Measurements from ENCODE around the gene RALGAPA1. TPM values are rescaled to one million over a fixed set of nuclear protein-coding genes. Genes with fewer than 3 reads are reported as not detected.
"Not testable (repeated sequence)": the region's sequence is repeated elsewhere in the genome, so short reads cannot be mapped to it uniquely, and the experiment has no call there.

Gene RALGAPA1
- total and polyA plus RNA-seq, 2 donors from 2014 or later: 13.3 to 78.7 TPM

GRCh38 chr14:35619461-35619860 lies 189.6 kb downstream of the RALGAPA1 start:
- DNase-seq; H3K4me3 ChIP-seq (ENCODE audit: low read length in 3 of 3); H3K4me1 ChIP-seq (ENCODE audit: control insufficient read depth in 2 of 3, insufficient read depth in 2 of 3, low read depth in 1 of 3, low read length in 3 of 3); H3K36me3 ChIP-seq (ENCODE audit: control insufficient read depth in 2 of 3, insufficient read depth in 3 of 3, low read length in 3 of 3); H3K27me3 ChIP-seq (ENCODE audit: control insufficient read depth, insufficient read depth, low read length); H3K9me3 ChIP-seq (ENCODE audit: control insufficient read depth in 2 of 3, insufficient read depth in 1 of 3, low read length in 3 of 3); FAIRE-seq; intact Hi-C loops (cut with DNase I); H3K9ac ChIP-seq (ENCODE audit: low read length in 3 of 3); H3K27ac ChIP-seq (ENCODE audit: low read depth in 2 of 2, low read length in 2 of 2): not testable (repeated sequence)

GRCh38 chr14:35617500-35617899 lies 191.6 kb downstream of the RALGAPA1 start:
- Histone ChIP-seq H3K27ac (ENCODE audit: low read depth in 2 of 2, low read length in 2 of 2) (no peak overlapping the region), H3K9me3 (ENCODE audit: control insufficient read depth in 2 of 3, insufficient read depth in 1 of 3, low read length in 3 of 3) (no peaks in the 10 kb centered on the region), H3K27me3 (ENCODE audit: control insufficient read depth, insufficient read depth, low read length) (no peaks in the 10 kb centered on the region), H3K4me3 (ENCODE audit: low read length in 3 of 3) (no peak overlapping the region), H3K4me1 (ENCODE audit: control insufficient read depth in 2 of 3, insufficient read depth in 2 of 3, low read depth in 1 of 3, low read length in 3 of 3) (no peaks in the 10 kb centered on the region), H3K36me3 (ENCODE audit: control insufficient read depth in 2 of 3, insufficient read depth in 3 of 3, low read length in 3 of 3) (peaks cover 0 to 2% (median 0%) of the 10 kb centered on the region in 3 donors), H3K9ac (ENCODE audit: low read length in 3 of 3) (no peak overlapping the region)
- DNase-seq: no peak
- no peak for FAIRE-seq
- TF ChIP-seq CTCF (IDR thresholded peaks at IDR 0.05; ENCODE audit: borderline replicate concordance, extremely low read depth, insufficient read depth): no peak
- intact Hi-C loops (cut with DNase I): no loop called here

- Histone ChIP-seq H3K4me1 (ENCODE audit: control insufficient read depth in 2 of 3, insufficient read depth in 2 of 3, low read depth in 1 of 3, low read length in 3 of 3) (no peaks in the 10 kb centered on the region), H3K9ac (ENCODE audit: low read length in 3 of 3) (no peak overlapping the region), H3K36me3 (ENCODE audit: control insufficient read depth in 2 of 3, insufficient read depth in 3 of 3, low read length in 3 of 3) (peaks cover 0 to 14% (median 8%) of the 10 kb centered on the region in 3 donors), H3K27ac (ENCODE audit: low read depth in 2 of 2, low read length in 2 of 2) (no peak overlapping the region), H3K9me3 (ENCODE audit: control insufficient read depth in 2 of 3, insufficient read depth in 1 of 3, low read length in 3 of 3) (no peaks in the 10 kb centered on the region), H3K27me3 (ENCODE audit: control insufficient read depth, insufficient read depth, low read length) (no peaks in the 10 kb centered on the region), H3K4me3 (ENCODE audit: low read length in 3 of 3) (no peak overlapping the region)
- intact Hi-C loops (cut with DNase I): no loop called here
- FAIRE-seq: no peak
- DNase-seq: peak in 1 of 5 donors; percentile 3
- TF ChIP-seq CTCF (IDR thresholded peaks at IDR 0.05; ENCODE audit: borderline replicate concordance, extremely low read depth, insufficient read depth): no peak
Observed at GRCh38 chr14:35607380-35607779, 201.7 kb downstream of the RALGAPA1 start.

- TF ChIP-seq CTCF (IDR thresholded peaks at IDR 0.05; ENCODE audit: borderline replicate concordance, extremely low read depth, insufficient read depth): no peak
- Histone ChIP-seq H3K4me1 (ENCODE audit: control insufficient read depth in 2 of 3, insufficient read depth in 2 of 3, low read depth in 1 of 3, low read length in 3 of 3) (no peaks in the 10 kb centered on the region), H3K9ac (ENCODE audit: low read length in 3 of 3) (no peak overlapping the region), H3K9me3 (ENCODE audit: control insufficient read depth in 2 of 3, insufficient read depth in 1 of 3, low read length in 3 of 3) (no peaks in the 10 kb centered on the region), H3K27me3 (ENCODE audit: control insufficient read depth, insufficient read depth, low read length) (no peaks in the 10 kb centered on the region), H3K27ac (ENCODE audit: low read depth in 2 of 2, low read length in 2 of 2) (no peak overlapping the region), H3K36me3 (ENCODE audit: control insufficient read depth in 2 of 3, insufficient read depth in 3 of 3, low read length in 3 of 3) (peaks cover 0 to 14% (median 7%) of the 10 kb centered on the region in 3 donors), H3K4me3 (ENCODE audit: low read length in 3 of 3) (no peak overlapping the region)
- no peak for FAIRE-seq
- DNase-seq: no peak
- intact Hi-C loops (cut with DNase I): no loop called here
Observed at GRCh38 chr14:35600253-35600652, 208.8 kb downstream of the RALGAPA1 start.
